Endometrial microvascular endothelial cells (primary cell): ENCODE measurements around the gene RABEPK. TPM values are rescaled to one million over a fixed set of nuclear protein-coding genes. Genes with fewer than 3 reads are reported as not detected.
"Not testable (repeated sequence)": the region's sequence is repeated elsewhere in the genome, so short reads cannot be mapped to it uniquely, and the experiment has no call there.

Experiments
- in situ Hi-C: cut with HindIII; loops from 2 replicates; pipeline ENCODE4 v1.10.0; 2017; ENCODE audit warnings: low sequenced_read_pairs, low pct_unique_long_range_greater_than_20kb; ENCODE audit errors: inconsistent ontology term
- total RNA-seq: library from RNA; depleted of rRNA; stranded (reverse); fragments of >200 nt; gene quantifications from one replicate; pipeline ENCODE4 v1.2.3, GENCODE V29; 2015; ENCODE audit errors: inconsistent ontology term

RABEPK gene
- total RNA-seq, 1 donor from 2014 or later, result 23.0 TPM

- in situ Hi-C loops, result loop anchor here (25.0 kb wide), 1 partner anchor 427 kb away; the partner anchor contains the start of gene NR6A1
Measured at GRCh38 chr9:125189361-125190289, 10.7 kb upstream of the RABEPK start, which contains the start of gene PPP6C. TSS of gene PPP6C (minus strand) at chr9:125189803. CDS start at chr9:125189718, 85 bp downstream.

- in situ Hi-C loops, result loop anchor here (25.0 kb wide), 1 partner anchor 428 kb away; the partner anchor contains the start of gene NR6A1
Measured at GRCh38 chr9:125190361-125190801, 10.0 kb upstream of the RABEPK start.

- in situ Hi-C loops, result loop anchor here (25.0 kb wide), 1 partner anchor 432 kb away; the partner anchor contains the start of gene NR6A1
Measured at GRCh38 chr9:125194466-125194865, 5.9 kb upstream of the RABEPK start.

DNA sequence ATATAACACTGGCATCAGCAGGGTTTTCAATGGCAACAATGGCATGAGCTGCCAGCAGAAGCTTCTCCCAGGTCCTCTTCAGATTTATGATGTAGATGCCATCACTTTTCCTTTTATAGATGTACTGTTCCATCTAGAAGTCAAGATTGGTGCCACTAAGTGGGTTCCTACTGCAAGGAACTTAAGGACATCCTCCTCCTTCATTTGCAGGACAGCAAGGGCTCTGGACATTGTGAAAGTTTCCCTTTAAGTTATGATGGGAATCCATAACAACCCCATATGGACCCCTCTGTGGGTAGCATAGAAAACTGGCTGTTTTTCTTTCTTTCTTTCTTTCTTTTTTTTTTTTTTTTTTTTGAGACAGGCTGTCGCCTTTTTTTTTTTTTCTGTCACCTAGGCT lies 4.8 kb upstream of the RABEPK start:
- in situ Hi-C loops, result loop anchor here (25.0 kb wide), 1 partner anchor 433 kb away; the partner anchor contains the start of gene NR6A1

- in situ Hi-C loops, result no loop called here
Measured at GRCh38 chr9:125202846-125203618, 2.7 kb downstream of the RABEPK start.

- in situ Hi-C loops, result no loop called here
Measured at GRCh38 chr9:125204477-125204876, 4.1 kb downstream of the RABEPK start.

DNA sequence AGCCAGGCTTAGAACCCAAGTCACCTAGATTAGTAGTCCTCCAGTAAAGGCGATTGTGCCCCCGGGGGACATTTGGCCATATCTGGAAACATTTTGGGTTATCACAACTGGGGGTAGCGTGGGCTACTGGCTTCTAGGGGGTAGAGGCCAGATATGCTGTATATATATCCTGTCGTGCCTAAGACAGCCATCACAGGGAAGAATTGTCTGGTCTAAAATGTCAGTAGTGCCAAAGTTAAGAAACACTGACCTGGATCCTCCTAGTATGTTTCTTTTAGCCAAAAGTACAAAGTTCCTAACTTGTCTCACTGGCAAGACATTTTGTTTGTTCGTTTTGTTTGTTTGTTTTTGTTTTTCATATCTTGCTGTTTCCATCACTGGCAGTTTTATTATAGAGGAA lies 13.8 kb downstream of the RABEPK start:
- in situ Hi-C loops, result no loop called here

- in situ Hi-C loops, result no loop called here
Measured at GRCh38 chr9:125218621-125219020, 18.3 kb downstream of the RABEPK start.

DNA sequence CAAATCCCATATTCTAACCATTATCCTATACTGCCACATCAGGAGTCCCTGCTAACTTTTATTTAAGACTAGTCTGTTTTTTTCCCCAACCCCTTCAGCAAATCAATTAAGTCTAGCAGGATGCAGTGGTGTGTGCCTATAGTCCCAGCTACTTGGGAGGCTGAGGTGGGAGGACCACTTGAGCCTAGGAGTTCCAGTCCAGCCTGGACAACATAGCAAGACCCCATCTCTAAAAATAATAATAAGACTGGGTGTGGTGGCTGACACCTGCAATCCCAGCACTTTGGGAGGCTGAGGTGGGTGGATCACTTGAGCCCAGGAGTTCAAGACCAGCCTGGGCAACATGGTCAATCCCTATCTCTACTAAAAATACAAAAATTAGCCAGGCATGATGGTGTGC lies 24.5 kb downstream of the RABEPK start:
- in situ Hi-C loops, result not testable (repeated sequence)

GRCh38 chr9:125227761-125228160 lies 27.4 kb downstream of the RABEPK start:
- in situ Hi-C loops, result no loop called here

- in situ Hi-C loops, result no loop called here
Measured at GRCh38 chr9:125233678-125234077, 33.3 kb downstream of the RABEPK start.

DNA sequence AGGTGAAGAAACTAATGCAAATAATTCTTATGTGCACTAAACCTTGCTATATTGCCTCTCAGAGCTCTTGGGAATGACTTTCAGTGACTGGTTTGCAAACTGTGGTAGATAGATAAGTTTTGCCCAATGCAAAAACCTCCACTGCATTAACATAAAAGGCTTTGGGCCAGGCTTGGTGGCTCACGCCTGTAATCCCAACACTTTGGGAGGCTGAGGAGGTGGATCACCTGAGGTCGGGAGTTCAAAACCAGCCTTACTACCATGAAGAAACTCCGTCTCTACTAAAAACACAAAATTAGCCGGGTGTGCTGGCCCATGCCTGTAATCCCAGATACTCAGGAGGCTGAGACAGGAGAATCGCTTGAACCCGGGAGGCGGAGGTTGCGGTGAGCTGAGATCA lies 33.8 kb downstream of the RABEPK start:
- in situ Hi-C loops, result not testable (repeated sequence)

DNA sequence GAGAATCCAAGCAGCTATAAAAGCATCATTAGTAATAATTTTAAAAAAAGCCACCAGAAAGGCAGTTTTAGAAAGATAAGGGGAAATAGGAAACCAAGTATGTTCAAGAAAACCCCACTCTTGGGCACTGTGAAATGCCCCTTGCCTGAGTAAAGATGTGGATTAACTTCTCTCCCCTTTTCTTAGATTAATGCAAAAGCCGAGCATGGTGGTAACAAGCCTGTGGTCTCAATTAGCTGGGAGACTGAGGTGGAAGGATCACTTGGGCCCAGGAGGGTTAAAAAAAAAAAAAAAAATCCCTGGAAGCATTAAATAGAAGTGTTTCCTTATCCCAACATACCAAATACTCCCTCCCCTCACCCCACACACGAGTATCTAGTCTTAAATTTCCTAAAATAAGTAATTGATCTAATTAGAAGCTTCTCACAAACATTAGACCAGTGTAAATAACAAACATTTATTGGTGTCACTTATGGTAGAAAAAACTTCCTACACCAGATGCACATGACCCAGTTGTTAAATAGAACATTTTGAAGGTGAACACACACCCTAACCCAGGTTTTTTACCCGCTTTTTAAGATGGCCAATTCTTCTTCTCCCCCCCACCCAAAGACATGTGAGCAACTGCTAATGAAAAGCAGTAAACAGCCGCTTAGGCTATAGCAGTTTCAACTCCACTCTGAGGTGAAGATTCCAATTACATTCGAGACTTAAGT lies 35.6 kb downstream of the RABEPK start:
- in situ Hi-C loops, result no loop called here

GRCh38 chr9:125236520-125237159 lies 36.3 kb downstream of the RABEPK start:
- in situ Hi-C loops, result not testable (repeated sequence)

DNA sequence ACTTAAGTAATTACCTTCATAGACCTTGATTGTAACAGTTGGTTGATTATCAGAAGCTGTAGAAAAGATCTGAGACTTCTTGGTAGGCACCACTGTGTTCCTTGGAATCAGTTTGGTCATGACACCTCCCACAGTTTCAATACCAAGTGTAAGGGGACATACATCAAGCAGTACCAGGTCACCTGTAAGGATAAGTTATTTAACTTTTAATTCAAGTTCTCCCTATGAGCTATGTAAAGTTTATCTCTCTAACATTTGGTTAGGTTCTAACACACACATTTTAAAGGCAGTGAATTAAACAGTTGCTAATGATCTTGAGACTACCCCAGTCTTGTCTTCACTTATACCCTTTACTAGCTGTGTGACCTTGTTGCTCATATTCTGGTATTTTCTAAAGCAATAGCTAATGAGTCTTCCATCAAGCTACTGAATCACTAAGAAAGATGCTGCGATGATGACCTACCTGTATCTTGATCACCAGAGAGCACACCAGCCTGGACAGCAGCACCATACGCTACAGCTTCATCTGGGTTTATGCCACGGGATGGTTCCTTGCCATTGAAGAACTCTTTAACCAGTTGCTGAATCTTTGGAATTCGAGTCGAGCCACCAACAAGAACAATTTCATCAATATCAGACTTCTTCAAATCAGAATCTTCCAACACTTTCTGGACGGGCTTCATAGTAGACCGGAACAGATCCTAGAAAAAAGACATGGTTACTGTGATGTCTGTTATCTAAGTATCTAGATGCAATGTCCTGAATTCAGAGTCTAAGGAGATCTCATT lies 38.0 kb downstream of the RABEPK start:
- in situ Hi-C loops, result no loop called here

- in situ Hi-C loops, result no loop called here
Measured at GRCh38 chr9:125238915-125239446, 38.6 kb downstream of the RABEPK start.
